Adrenal gland (tissue), 12 donors: ENCODE data around the gene TFAP2B. TPM values are rescaled to one million over a fixed set of nuclear protein-coding genes. Genes with fewer than 3 reads are reported as not detected.
A peak's percentile ranks its signal among the peaks of the same experiment; 100 is the strongest.

ENCODE experiments used
- DNase-seq, 7 donors: peaks; one replicate each; pipeline ENCODE4 v3.0.0-alpha.2; 2019 to 2020
- H3K27ac ChIP-seq, 5 donors: fragments of 200-600 bp; sonication (generic) in 4 of 5; 1 replicate in 3 of 5; 2 replicates in 2 of 5; pipeline versions ENCODE4 v1.5.1 to v1.8.0; 2016 to 2020; ENCODE audit warnings: mild to moderate bottlenecking in 1 of 5
- H3K27me3 ChIP-seq: fragments of 200-600 bp; 2 replicates; pipeline ENCODE4 v1.8.0; 2021
- H3K36me3 ChIP-seq, 2 donors: fragments of 200-600 bp; replicated peaks in 1 of 2; 1 replicate in 1 of 2; 2 replicates in 1 of 2; pipeline versions ENCODE4 v1.5.1 to v1.8.0; 2018 to 2022
- H3K4me1 ChIP-seq, 2 donors: fragments of 200-600 bp; replicated peaks in 1 of 2; 1 replicate in 1 of 2; 2 replicates in 1 of 2; pipeline versions ENCODE4 v1.5.1 to v1.8.0; 2018 to 2021
- H3K4me3 ChIP-seq, 4 donors: fragments of 200-600 bp; sonication (generic) in 3 of 4; one replicate each; pipeline ENCODE4 v1.5.1; 2016 to 2018
- H3K9me3 ChIP-seq, 3 donors: fragments of 200-600 bp; sonication (generic) in 1 of 3; replicated peaks in 1 of 3; 1 replicate in 2 of 3; 2 replicates in 1 of 3; pipeline versions ENCODE4 v1.5.1 to v1.8.0; 2016 to 2021
- POLR2A ChIP-seq, 2 donors: fragments of 450-650 bp; IDR thresholded peaks; one replicate each; pipeline ENCODE4 v1.6.1; 2017; ENCODE audit warnings: antibody characterized with exemption in 2 of 2, mild to moderate bottlenecking in 2 of 2, moderate library complexity in 1 of 2
- WGBS, 4 donors: extraction: QIAGEN DNeasy Blood & Tissue Kit in 2 of 4; methylation state at CpG; one replicate each; pipeline versions ENCODE4 v1.1.5 to v1.1.7; 2013 to 2017; 5-methylcytosine and 5-hydroxymethylcytosine counted together
- intact Hi-C, 2 donors: fragments of 100-400 bp; cut with DNase I; formaldehyde crosslinking; loops; one replicate each; pipeline versions ENCODE4 v1.14.1 to v1.15.0; 2022 to 2023
- polyA plus RNA-seq, 3 donors: library from polyadenylated mRNA; stranded (reverse); fragments of 200-250 nt in 2 of 3; fragments of 350-450 nt in 1 of 3; fragmentation: Illumina TruSeq in 1 of 3; extraction: RNeasy Lipid Tissue Mini Kit (QIAGEN cat#74804) in 1 of 3; gene quantifications; one replicate each; pipeline ENCODE4 v1.2.3, GENCODE V29; 2013 to 2014
- total RNA-seq, 9 donors: library from RNA; depleted of rRNA in 4 of 9; stranded (reverse); fragments of >200 nt in 4 of 9; fragments of 120-200 nt in 1 of 9; fragmentation: NEBNext Ultra II Directional in 1 of 9; extraction: Animal tissue kit (Norgen Biotek cat#: 25700) in 1 of 9; gene quantifications; one replicate each; pipeline versions ENCODE4 v1.1.0 to v1.2.4, GENCODE V29; 2013 to 2023
- TF ChIP-seq, protein P1 (sequence below), 6 experiments: fragments of 450-650 bp in 4 of 6; fragments of 200-600 bp in 2 of 6; sonication (generic) in 1 of 6; IDR thresholded peaks; 1 replicate in 5 of 6; 2 replicates in 1 of 6; pipeline versions ENCODE4 v1.5.1 to v1.8.0; 2016 to 2021; ENCODE audit warnings: antibody characterized with exemption in 6 of 6, mild to moderate bottlenecking in 2 of 6, moderate library complexity in 1 of 6
- donor health status: healthy with polysubstance abuse.
- donor health status: Bipolar disorder and iron deficiency.
- donor health status: DM: yes; HTN: yes; CAD: no.
- donor health status: DM: no; HTN: no; CAD: no.
- donor health status: DM: no; HTN: no; CAD: no.
- donor health status: DM: yes; HTN: yes; CAD: no.

The TFAP2B gene
- total and polyA plus RNA-seq, 12 donors = 0.19 to 7.1 (median 2.7) TPM; not detected in 3

DNA sequence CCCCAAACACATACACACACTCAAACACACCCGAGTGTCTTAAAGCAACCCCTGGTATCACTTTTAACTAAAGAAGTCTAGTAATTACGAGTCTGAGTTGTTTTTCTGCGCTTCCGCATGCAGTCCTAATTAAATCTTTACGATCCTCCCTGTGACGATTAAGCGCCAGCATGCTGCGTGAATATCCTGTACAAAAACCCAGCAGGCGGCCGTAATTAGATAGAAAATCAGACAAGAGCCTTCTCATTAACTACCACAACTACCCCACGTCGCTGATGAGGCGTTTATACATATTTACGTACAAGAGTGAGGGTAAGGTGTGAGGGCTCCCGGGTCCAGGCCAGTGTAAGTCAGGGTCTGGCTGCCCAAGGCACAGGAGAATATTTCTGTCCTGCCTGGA, 8.1 kb downstream of the TFAP2B start:
- intact Hi-C loops = no loop called here
- TF ChIP-seq, protein P1, sequence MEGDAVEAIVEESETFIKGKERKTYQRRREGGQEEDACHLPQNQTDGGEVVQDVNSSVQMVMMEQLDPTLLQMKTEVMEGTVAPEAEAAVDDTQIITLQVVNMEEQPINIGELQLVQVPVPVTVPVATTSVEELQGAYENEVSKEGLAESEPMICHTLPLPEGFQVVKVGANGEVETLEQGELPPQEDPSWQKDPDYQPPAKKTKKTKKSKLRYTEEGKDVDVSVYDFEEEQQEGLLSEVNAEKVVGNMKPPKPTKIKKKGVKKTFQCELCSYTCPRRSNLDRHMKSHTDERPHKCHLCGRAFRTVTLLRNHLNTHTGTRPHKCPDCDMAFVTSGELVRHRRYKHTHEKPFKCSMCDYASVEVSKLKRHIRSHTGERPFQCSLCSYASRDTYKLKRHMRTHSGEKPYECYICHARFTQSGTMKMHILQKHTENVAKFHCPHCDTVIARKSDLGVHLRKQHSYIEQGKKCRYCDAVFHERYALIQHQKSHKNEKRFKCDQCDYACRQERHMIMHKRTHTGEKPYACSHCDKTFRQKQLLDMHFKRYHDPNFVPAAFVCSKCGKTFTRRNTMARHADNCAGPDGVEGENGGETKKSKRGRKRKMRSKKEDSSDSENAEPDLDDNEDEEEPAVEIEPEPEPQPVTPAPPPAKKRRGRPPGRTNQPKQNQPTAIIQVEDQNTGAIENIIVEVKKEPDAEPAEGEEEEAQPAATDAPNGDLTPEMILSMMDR (IDR thresholded peaks at IDR 0.05) = no peak
- TF ChIP-seq POLR2A (IDR thresholded peaks at IDR 0.05) = no peak

DNA sequence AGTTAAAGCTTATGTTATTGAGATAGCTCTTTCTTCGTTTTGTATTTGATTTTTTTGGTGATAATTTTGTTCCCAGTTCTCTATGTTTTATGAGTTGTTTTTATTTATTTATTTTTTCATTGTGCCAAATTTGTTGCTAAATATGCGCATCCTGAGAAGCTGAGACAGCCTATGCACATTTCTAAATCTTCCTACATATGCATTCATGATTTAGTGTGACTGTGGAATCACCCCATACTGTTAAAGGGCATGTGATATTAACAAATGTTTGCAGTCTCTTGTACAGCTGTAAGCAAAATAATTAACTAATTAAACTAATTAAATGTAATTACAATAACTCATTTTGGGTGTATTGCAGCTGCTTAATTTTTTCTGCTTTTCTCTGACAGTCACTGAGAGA, 10.4 kb downstream of the TFAP2B start:
- Histone ChIP-seq H3K4me1 (no peaks in the 10 kb centered on the region), H3K27ac (no peak overlapping the region), H3K27me3 (peaks cover 40% of the 10 kb centered on the region), H3K9me3 (no peaks in the 10 kb centered on the region), H3K4me3 (no peak overlapping the region), H3K36me3 (no peaks in the 10 kb centered on the region)
- no peak for DNase-seq
- intact Hi-C loops = no loop called here
- WGBS, 4 donors = 17 to 38% (median 22%) methylated on average over 2 of the region's 2 CpGs
- TF ChIP-seq, protein P1 (IDR thresholded peaks at IDR 0.05) = no peak
- no peak for TF ChIP-seq POLR2A (IDR thresholded peaks at IDR 0.05)

More for the DNA sequence above, 8.1 kb downstream of the TFAP2B start:
- Histone ChIP-seq H3K27me3 (peaks cover 62% of the 10 kb centered on the region), H3K27ac (peak overlapping the region in 1 of 5 donors; percentile 54), H3K4me1 (no peaks in the 10 kb centered on the region), H3K4me3 (no peak overlapping the region), H3K36me3 (no peaks in the 10 kb centered on the region), H3K9me3 (no peaks in the 10 kb centered on the region)
- WGBS, 4 donors = 3 to 8% (median 6%) methylated on average over 15 of the region's 15 CpGs
- no peak for DNase-seq

DNA sequence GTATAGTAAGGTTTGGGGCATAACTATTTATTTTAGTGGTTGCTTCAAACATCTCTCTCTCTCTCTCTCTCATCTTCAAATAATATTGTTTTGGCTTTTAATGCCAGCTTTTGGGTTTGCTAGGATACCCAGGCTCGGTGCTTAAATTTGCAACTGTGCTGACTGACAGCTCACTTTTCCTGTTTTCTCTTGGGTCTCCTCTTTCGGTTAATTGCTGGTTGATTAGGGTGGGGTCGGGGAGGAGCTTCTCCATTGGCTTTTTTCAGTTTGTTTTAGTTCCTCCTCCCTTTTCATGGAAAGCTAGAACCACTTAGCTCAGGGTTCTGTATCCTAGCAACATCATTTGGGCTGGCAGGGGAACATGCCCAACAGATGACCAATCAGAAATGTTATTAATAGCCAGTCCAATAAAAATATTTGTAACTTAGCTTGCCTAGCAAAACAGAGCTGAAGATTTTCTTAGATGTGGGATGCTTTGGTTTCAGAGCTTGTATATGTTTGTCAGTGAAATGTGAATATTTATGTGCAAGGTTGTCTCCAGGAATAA, 11.3 kb downstream of the TFAP2B start:
- H3K9me3 ChIP-seq = no peaks in the 10 kb centered on the region
- H3K4me3 ChIP-seq = no peak overlapping the region
- no peaks in the 10 kb centered on the region for H3K4me1 ChIP-seq
- no peaks in the 10 kb centered on the region for H3K36me3 ChIP-seq
- no peak for TF ChIP-seq POLR2A (IDR thresholded peaks at IDR 0.05)
- TF ChIP-seq, protein P1 (IDR thresholded peaks at IDR 0.05) = no peak
- peaks cover 31% of the 10 kb centered on the region for H3K27me3 ChIP-seq
- WGBS, 4 donors = 0 to 5% (median 3%) methylated on average over 3 of the region's 3 CpGs
- intact Hi-C loops = no loop called here
- no peak overlapping the region for H3K27ac ChIP-seq
- no peak for DNase-seq

DNA sequence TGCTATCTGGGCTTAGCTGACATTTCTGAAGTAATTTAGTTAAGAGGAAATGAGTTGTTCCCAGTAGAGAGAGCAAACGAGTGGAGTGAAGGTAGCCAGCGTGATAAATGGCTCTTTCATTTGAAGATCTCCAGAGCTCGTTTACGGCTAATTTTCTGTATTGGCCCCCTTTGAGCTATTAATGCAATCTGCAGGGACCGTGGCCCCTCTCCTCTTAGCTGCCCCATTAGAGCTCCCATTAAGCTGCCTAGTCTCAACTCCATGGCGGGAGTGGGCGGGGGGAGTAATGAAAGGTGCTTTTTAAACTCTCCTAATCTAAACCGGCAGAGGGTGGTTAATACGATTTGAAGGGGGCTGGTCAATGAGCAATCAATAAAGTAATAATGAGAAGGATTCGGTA, 12.5 kb downstream of the TFAP2B start:
- 6 to 14% (median 7%) methylated on average over 10 of the region's 10 CpGs for WGBS, 4 donors
- no peak for DNase-seq
- Histone ChIP-seq H3K4me1 (no peaks in the 10 kb centered on the region), H3K9me3 (no peaks in the 10 kb centered on the region), H3K27me3 (peaks cover 19% of the 10 kb centered on the region), H3K27ac (no peak overlapping the region), H3K36me3 (no peaks in the 10 kb centered on the region), H3K4me3 (no peak overlapping the region)
- intact Hi-C loops = no loop called here
- TF ChIP-seq, protein P1 (IDR thresholded peaks at IDR 0.05) = no peak
- TF ChIP-seq POLR2A (IDR thresholded peaks at IDR 0.05) = no peak
